Lung microvascular endothelial cell (primary cell): Measurements from ENCODE around the gene TTYH1. TPM values are rescaled to one million over a fixed set of nuclear protein-coding genes. Genes with fewer than 3 reads are reported as not detected.
"Not testable (repeated sequence)": the region's sequence is repeated elsewhere in the genome, so short reads cannot be mapped to it uniquely, and the experiment has no call there.

ENCODE experiments used
- DNase-seq, 2 donors: peaks; one replicate each; pipeline versions ENCODE4 v3.0.0 to v3.0.0-alpha.2; 2010; ENCODE audit warnings: low read depth in 2 of 2
- total RNA-seq: library from RNA; depleted of rRNA; stranded (reverse); fragments of >200 nt; gene quantifications from 2 replicates; pipeline ENCODE4 v1.2.1, GENCODE V29; 2014

The TTYH1 gene
- total RNA-seq, 1 donor from 2014 or later, result not detected

- DNase-seq, result peak; percentile 37 to 79
Measured at GRCh38 chr19:54439174-54439851, 24.0 kb downstream of the TTYH1 start.

GRCh38 chr19:54440641-54441040 is 25.4 kb downstream of the TTYH1 start:
- DNase-seq, result no peak

- no peak for DNase-seq
Measured at GRCh38 chr19:54444737-54445136, 29.5 kb downstream of the TTYH1 start.

GRCh38 chr19:54446349-54446748 is 31.1 kb downstream of the TTYH1 start:
- DNase-seq, result not testable (repeated sequence)

- peak; percentile 61 to 89 for DNase-seq
Measured at GRCh38 chr19:54448040-54448773, 32.9 kb downstream of the TTYH1 start.

GRCh38 chr19:54448774-54449700 is 33.8 kb downstream of the TTYH1 start, which contains the start of gene LENG8:
Gene LENG8, plus strand, starts transcription at chr19:54449199. Its CDS starts 2,146 bp downstream, at chr19:54451345.
- peak; percentile 99 to 100 for DNase-seq

- peak in 1 of 2 donors; percentile 41 for DNase-seq
Measured at GRCh38 chr19:54449701-54450069, 34.4 kb downstream of the TTYH1 start.

GRCh38 chr19:54451331-54451871 is 36.1 kb downstream of the TTYH1 start:
- DNase-seq, result no peak

GRCh38 chr19:54451997-54452396 is 36.7 kb downstream of the TTYH1 start:
- no peak for DNase-seq

- no peak for DNase-seq
Measured at GRCh38 chr19:54452626-54453025, 37.4 kb downstream of the TTYH1 start.

GRCh38 chr19:54453921-54454780 is 38.9 kb downstream of the TTYH1 start:
- DNase-seq, result no peak

GRCh38 chr19:54454781-54455675 is 39.8 kb downstream of the TTYH1 start:
- DNase-seq, result no peak

GRCh38 chr19:54455786-54456422 is 40.6 kb downstream of the TTYH1 start:
- no peak for DNase-seq

GRCh38 chr19:54456423-54457373 is 41.4 kb downstream of the TTYH1 start:
- DNase-seq, result no peak

GRCh38 chr19:54457773-54458647 is 42.7 kb downstream of the TTYH1 start:
- peak in 1 of 2 donors; percentile 0 for DNase-seq

- peak in 1 of 2 donors; percentile 0 for DNase-seq
Measured at GRCh38 chr19:54458648-54459281, 43.5 kb downstream of the TTYH1 start.
